Neural cell (in vitro differentiated cells): ENCODE data around the gene MASP2. TPM values are rescaled to one million over a fixed set of nuclear protein-coding genes. Genes with fewer than 3 reads are reported as not detected.

Experiments used
- H2AFZ ChIP-seq: fragments of 200-600, 300-800 bp; sonication (generic), shearing (Covaris generic); 2 replicates; pipeline ENCODE4 v1.6.0; 2014; ENCODE audit warnings: low read depth, mild to moderate bottlenecking, antibody characterized with exemption, low read length, moderate library complexity
- H3F3A ChIP-seq: fragments of 200-600 bp; shearing (Covaris generic); 2 replicates; pipeline ENCODE4 v1.6.1; 2016; ENCODE audit warnings: mild to moderate bottlenecking, moderate library complexity, mixed read lengths, antibody characterized with exemption, low read length; ENCODE audit not compliant: insufficient read depth, poor library complexity, severe bottlenecking
- H3K27ac ChIP-seq: fragments of 200-600, 300-800 bp; sonication (generic), shearing (Covaris generic); 2 replicates; pipeline ENCODE4 v1.5.1; 2014; ENCODE audit warnings: mild to moderate bottlenecking, low read length, moderate library complexity
- H3K27me3 ChIP-seq: fragments of 300-800, 200-600 bp; sonication (generic), shearing (Covaris generic); 2 replicates; pipeline ENCODE4 v1.6.0; 2014; ENCODE audit warnings: mild to moderate bottlenecking, low read depth, low read length, moderate library complexity; ENCODE audit not compliant: insufficient read depth
- H3K36me3 ChIP-seq: fragments of 300-800, 200-600 bp; sonication (generic), shearing (Covaris generic); 2 replicates; pipeline ENCODE4 v1.5.1; 2014; ENCODE audit warnings: mild to moderate bottlenecking, antibody characterized with exemption, low read length, moderate library complexity; ENCODE audit not compliant: insufficient read depth
- H3K4me2 ChIP-seq: fragments of 300-800, 200-600 bp; sonication (generic), shearing (Covaris generic); 2 replicates; pipeline ENCODE4 v1.6.0; 2014; ENCODE audit warnings: mild to moderate bottlenecking, low read length
- H3K4me3 ChIP-seq: fragments of 300-800, 200-600 bp; sonication (generic), shearing (Covaris generic); 2 replicates; pipeline ENCODE4 v1.5.1; 2014; ENCODE audit warnings: mild to moderate bottlenecking, low read length, moderate library complexity
- H3K79me2 ChIP-seq: fragments of 200-600 bp; shearing (Covaris generic); replicated peaks from 2 replicates; pipeline ENCODE4 v1.6.0; 2014; ENCODE audit warnings: mild to moderate bottlenecking, low read length, moderate library complexity; ENCODE audit not compliant: insufficient read depth
- H3K9ac ChIP-seq: fragments of 300-800, 200-600 bp; sonication (generic), shearing (Covaris generic); 2 replicates; pipeline ENCODE4 v1.6.1; 2016; ENCODE audit warnings: mild to moderate bottlenecking, low read length, mixed read lengths
- H3K9me2 ChIP-seq: fragments of 200-600 bp; shearing (Covaris generic); 2 replicates; pipeline ENCODE4 v1.6.1; 2016; ENCODE audit warnings: mild to moderate bottlenecking, low read length, mixed read lengths; ENCODE audit not compliant: insufficient read depth
- H3K9me3 ChIP-seq: fragments of 200-600, 300-800 bp; sonication (generic), shearing (Covaris generic); 2 replicates; pipeline ENCODE4 v1.6.1; 2016; ENCODE audit warnings: mild to moderate bottlenecking, mixed run types, low read length, moderate library complexity, mixed read lengths
- H4K20me1 ChIP-seq: fragments of 200-600 bp; shearing (Covaris generic); 2 replicates; pipeline ENCODE4 v1.6.1; 2016; ENCODE audit warnings: mild to moderate bottlenecking, mixed run types; ENCODE audit not compliant: insufficient read depth
- EP300 ChIP-seq: fragments of 450-650 bp; conservative IDR thresholded peaks from 2 replicates; pipeline ENCODE4 v1.6.1; 2014; ENCODE audit warnings: antibody characterized with exemption, mild to moderate bottlenecking, moderate library complexity; ENCODE audit not compliant: poor library complexity, severe bottlenecking
- EZH2 ChIP-seq: fragments of 200-600, 300-800 bp; shearing (Covaris generic), sonication (generic); IDR thresholded peaks from 2 replicates; pipeline ENCODE4 v1.6.1; 2014; ENCODE audit warnings: antibody characterized with exemption, low read length, borderline replicate concordance, mild to moderate bottlenecking; ENCODE audit not compliant: insufficient read depth, poor library complexity, severe bottlenecking
- MXI1 ChIP-seq: fragments of 450-650 bp; conservative IDR thresholded peaks from 2 replicates; pipeline ENCODE4 v1.6.1; 2014; ENCODE audit warnings: antibody characterized with exemption, mild to moderate bottlenecking; ENCODE audit not compliant: poor library complexity, severe bottlenecking
- POLR2AphosphoS5 ChIP-seq: IDR thresholded peaks from 2 replicates; pipeline ENCODE4 v1.6.1; 2012
- RAD21 ChIP-seq: fragments of 450-650 bp; conservative IDR thresholded peaks from 2 replicates; pipeline ENCODE4 v1.6.1; 2014; ENCODE audit warnings: antibody characterized with exemption, mild to moderate bottlenecking, moderate library complexity
- REST ChIP-seq: IDR thresholded peaks from 2 replicates; pipeline ENCODE4 v1.6.1; 2012; ENCODE audit warnings: borderline replicate concordance
- SMC3 ChIP-seq: fragments of 450-650 bp; conservative IDR thresholded peaks from 2 replicates; pipeline ENCODE4 v1.6.1; 2014; ENCODE audit warnings: antibody characterized with exemption, mild to moderate bottlenecking, moderate library complexity; ENCODE audit not compliant: poor library complexity
- TAF1 ChIP-seq: IDR thresholded peaks from 2 replicates; pipeline ENCODE4 v1.6.1; 2012; ENCODE audit warnings: low read depth
- polyA plus RNA-seq: library from polyadenylated mRNA; depleted of rRNA; stranded (reverse); fragments of >200 nt; gene quantifications from 2 replicates; pipeline ENCODE4 v1.2.3, GENCODE V29; 2014
- TF ChIP-seq, protein P1 (sequence below): fragments of 450-650 bp; IDR thresholded peaks from 2 replicates; pipeline ENCODE4 v1.5.1; 2014; ENCODE audit warnings: antibody characterized with exemption, mild to moderate bottlenecking, moderate library complexity; ENCODE audit not compliant: poor library complexity, severe bottlenecking

Gene MASP2
- polyA plus RNA-seq, 1 donor from 2014 or later = not detected

DNA sequence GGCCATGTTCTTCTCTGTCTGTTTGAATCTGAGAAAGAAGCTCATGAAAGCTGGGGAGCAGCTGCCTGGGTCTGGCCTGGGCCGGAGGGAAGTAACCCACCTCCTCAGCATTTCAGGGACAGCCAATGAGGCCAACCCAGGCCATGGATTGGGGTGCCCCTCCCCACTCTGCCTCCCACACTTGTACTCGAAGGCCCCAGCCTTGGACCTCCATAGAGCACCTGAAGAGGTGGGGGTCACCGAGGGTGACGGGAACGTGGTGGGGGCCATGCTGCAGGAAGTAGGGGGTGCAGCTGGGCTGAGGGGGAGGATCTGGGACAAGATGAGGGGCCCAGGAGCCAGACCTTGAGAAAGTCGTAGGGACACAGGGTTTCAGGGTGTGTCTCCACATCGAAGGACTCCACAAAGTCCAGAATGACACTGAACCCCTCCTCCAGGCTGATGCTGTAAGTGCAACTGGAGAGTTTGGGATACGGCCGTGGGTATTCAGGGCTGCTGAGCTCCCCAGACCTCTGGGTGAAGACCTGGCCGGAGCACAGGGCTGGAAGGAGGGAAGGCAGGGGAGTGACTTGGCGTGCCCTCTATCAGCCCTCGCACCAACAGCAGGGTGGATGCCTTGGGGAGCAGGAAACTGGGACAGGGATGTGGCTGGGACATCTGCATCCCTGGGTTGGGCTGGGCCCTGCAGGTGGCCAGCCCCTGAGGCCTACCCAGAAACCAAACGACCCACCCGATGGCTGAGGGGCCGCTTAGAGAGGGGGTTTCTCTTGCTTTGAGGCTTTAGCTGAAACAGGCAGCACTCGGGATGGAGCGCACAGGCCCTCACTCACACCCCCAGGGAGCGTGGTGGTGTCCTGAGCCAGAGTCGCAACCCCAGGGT, 3.8 kb downstream of the MASP2 start:
- Histone ChIP-seq H3K4me3 (no peak overlapping the region), H3K79me2 (no peaks in the 10 kb centered on the region), H3K36me3 (no peaks in the 10 kb centered on the region), H3K9me3 (no peaks in the 10 kb centered on the region), H3K27ac (no peak overlapping the region), H2AFZ (no peak overlapping the region), H3K27me3 (no peaks in the 10 kb centered on the region), H3F3A (no peaks in the 10 kb centered on the region), H3K9ac (no peak overlapping the region), H3K9me2 (no peaks in the 10 kb centered on the region), H3K4me2 (no peak overlapping the region), H4K20me1 (no peaks in the 10 kb centered on the region)
- TF ChIP-seq RAD21 (no peak), TAF1 (no peak), MXI1 (no peak), POLR2AphosphoS5 (no peak), SMC3 (no peak), EZH2 (no peak), REST (no peak)
- TF ChIP-seq, protein P1, sequence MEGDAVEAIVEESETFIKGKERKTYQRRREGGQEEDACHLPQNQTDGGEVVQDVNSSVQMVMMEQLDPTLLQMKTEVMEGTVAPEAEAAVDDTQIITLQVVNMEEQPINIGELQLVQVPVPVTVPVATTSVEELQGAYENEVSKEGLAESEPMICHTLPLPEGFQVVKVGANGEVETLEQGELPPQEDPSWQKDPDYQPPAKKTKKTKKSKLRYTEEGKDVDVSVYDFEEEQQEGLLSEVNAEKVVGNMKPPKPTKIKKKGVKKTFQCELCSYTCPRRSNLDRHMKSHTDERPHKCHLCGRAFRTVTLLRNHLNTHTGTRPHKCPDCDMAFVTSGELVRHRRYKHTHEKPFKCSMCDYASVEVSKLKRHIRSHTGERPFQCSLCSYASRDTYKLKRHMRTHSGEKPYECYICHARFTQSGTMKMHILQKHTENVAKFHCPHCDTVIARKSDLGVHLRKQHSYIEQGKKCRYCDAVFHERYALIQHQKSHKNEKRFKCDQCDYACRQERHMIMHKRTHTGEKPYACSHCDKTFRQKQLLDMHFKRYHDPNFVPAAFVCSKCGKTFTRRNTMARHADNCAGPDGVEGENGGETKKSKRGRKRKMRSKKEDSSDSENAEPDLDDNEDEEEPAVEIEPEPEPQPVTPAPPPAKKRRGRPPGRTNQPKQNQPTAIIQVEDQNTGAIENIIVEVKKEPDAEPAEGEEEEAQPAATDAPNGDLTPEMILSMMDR = no peak

DNA sequence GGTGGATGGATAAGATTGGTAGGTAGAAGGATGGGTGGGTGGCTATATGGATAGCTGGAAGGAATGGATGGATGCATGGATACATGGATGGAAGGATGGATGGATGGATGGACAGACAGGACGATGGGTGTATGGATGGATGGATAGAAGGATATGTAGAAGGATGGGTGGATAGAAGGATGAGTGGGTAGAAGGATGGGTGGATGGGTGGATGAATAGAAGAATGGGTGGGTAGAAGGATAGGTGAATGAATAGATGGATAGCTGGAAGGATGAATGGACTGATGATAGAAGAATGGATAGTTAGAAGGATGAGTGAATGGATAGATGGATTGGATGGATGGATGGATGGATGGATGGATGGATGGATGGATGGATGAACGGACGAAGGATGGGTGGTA, 5.0 kb downstream of the MASP2 start:
- H3K27ac ChIP-seq = no peak overlapping the region
- H2AFZ ChIP-seq = no peak overlapping the region
- H3K79me2 ChIP-seq = no peaks in the 10 kb centered on the region
- H3K4me3 ChIP-seq = no peak overlapping the region
- no peaks in the 10 kb centered on the region for H3K27me3 ChIP-seq
- no peaks in the 10 kb centered on the region for H3K36me3 ChIP-seq
- TF ChIP-seq EP300 = no peak
- no peak for TF ChIP-seq EZH2
- no peak for TF ChIP-seq POLR2AphosphoS5
- TF ChIP-seq REST = no peak
- TF ChIP-seq RAD21 = no peak
- no peak for TF ChIP-seq MXI1
- TF ChIP-seq, protein P1 = no peak
- TF ChIP-seq TAF1 = no peak
- no peak for TF ChIP-seq SMC3
- no peak overlapping the region for H3K9ac ChIP-seq
- H3K4me2 ChIP-seq = no peak overlapping the region
- H4K20me1 ChIP-seq = no peaks in the 10 kb centered on the region
- no peaks in the 10 kb centered on the region for H3F3A ChIP-seq
- H3K9me2 ChIP-seq = no peaks in the 10 kb centered on the region
- no peaks in the 10 kb centered on the region for H3K9me3 ChIP-seq
